SIG-M5 treated with dmso at 0.1 percent for 504 hours (cell line): Measurements from ENCODE around the gene NDUFAF8.

ENCODE experiments used
- DNase-seq: peaks from one replicate; lab custom pipeline; 2025; ENCODE audit not compliant: unreplicated experiment; lab: John Stamatoyannopoulos, UW

The NDUFAF8 gene

GRCh38 chr17:81288715-81289114 lies 49.6 kb downstream of the NDUFAF8 start:
- no peak for DNase-seq

DNA sequence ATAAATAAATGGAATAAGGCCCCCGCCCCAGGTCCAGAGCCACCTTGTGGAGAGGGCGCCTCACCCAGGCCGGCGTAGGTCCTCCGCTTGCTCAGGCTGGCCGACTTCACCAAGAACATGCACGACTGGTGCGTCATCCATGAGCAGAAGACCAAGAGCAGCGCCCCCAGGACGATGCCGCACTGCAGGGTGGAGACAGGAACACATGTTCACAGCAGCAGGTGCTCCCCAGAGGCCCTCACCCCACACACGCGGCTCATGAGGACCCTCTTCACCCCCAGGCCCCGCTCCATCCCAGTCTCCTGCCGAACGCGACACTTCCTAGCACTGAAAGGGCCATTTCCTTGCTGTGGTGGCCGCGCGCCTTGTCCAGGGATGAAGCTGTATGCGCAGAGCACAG lies 50.5 kb downstream of the NDUFAF8 start:
- no peak for DNase-seq

DNA sequence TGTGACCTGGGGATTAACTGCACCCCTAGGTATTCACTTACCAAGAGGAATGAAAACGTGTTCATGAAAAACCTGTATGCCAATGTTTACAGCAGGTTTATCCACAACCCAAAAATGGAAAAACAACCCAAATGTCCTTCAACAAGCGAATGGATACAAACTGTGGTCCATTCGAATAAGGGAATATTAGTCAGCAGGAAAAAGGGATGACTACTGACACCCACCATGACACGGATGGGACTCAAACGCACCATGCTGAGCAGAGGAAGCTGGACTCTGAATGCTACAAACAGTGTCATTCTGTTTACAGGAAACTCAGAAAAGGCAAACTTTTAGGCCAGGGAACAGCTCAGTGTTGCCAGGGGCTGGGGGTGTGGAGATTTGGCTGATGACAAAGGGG lies 51.1 kb downstream of the NDUFAF8 start:
- no peak for DNase-seq
